Measurements from ENCODE around the gene BIRC2. TPM values are rescaled to one million over a fixed set of nuclear protein-coding genes. Genes with fewer than 3 reads are reported as not detected.

BIRC2 gene
- total RNA-seq, 2 experiments from 2014 or later = 107 to 109 TPM

DNA sequence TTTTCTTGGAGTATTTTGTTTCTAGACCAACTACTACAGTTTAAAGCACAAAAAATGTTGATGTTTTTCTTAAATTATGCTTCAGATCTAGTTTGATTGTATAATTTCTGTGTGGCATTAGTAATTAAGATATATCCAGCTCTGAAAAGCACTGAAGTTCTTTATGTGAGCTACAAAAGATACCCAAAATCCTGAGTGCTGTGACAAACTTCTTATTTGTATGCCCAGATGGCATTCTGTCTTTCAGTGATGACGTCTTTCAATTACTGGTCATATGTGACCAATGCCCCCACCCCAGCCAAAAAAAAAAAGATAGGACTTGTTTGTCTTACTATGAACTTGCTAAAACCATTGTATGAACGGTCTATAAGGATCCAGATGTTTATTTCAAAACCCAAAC lies 51.3 kb downstream of the BIRC2 start:
- DNase-seq (no peak), ATAC-seq (ENCODE audit: poor library complexity) (no peak)
- no peaks in the 10 kb centered on the region for H3K27me3 Mint-ChIP-seq
- H3K36me3 ChIP-seq (ENCODE audit: insufficient read depth, low read length) = peaks cover 73% of the 10 kb centered on the region
- ChIA-PET CTCF (interaction anchor here (1.5 to 4.2 kb wide), 3 partner anchors 9 to 104 kb away, joined by 5 to 14 read pairs (median 5); no protein-coding TSS in a partner anchor), POLR2A (interaction anchor here (1.0 to 4.3 kb wide), 3 partner anchors 8 to 54 kb away, joined by 3 to 25 read pairs (median 4); partner anchors contain the start of gene TMEM123)
- intact Hi-C loops (cut with DNase I, micrococcal nuclease) = no loop called here
- H3K4me1 ChIP-seq (ENCODE audit: insufficient read depth, low read length) = peaks cover 8% of the 10 kb centered on the region
- no peaks in the 10 kb centered on the region for H3K27me3 ChIP-seq (ENCODE audit: control insufficient read depth in 1 of 2, insufficient read depth in 2 of 2, low read length in 2 of 2)
- no peak overlapping the region for H3K4me3 Mint-ChIP-seq
- H3K27ac Mint-ChIP-seq = peak overlapping the region; percentile 44
- H3K4me1 Mint-ChIP-seq (ENCODE audit: low read depth) = peaks cover 66% of the 10 kb centered on the region
- peaks cover 0 to 4% of the 10 kb centered on the region in 2 experiments for H3K9me3 ChIP-seq (ENCODE audit: control insufficient read depth in 1 of 2, insufficient read depth in 1 of 2, low read length in 2 of 2)
- TF ChIP-seq, protein P1, sequence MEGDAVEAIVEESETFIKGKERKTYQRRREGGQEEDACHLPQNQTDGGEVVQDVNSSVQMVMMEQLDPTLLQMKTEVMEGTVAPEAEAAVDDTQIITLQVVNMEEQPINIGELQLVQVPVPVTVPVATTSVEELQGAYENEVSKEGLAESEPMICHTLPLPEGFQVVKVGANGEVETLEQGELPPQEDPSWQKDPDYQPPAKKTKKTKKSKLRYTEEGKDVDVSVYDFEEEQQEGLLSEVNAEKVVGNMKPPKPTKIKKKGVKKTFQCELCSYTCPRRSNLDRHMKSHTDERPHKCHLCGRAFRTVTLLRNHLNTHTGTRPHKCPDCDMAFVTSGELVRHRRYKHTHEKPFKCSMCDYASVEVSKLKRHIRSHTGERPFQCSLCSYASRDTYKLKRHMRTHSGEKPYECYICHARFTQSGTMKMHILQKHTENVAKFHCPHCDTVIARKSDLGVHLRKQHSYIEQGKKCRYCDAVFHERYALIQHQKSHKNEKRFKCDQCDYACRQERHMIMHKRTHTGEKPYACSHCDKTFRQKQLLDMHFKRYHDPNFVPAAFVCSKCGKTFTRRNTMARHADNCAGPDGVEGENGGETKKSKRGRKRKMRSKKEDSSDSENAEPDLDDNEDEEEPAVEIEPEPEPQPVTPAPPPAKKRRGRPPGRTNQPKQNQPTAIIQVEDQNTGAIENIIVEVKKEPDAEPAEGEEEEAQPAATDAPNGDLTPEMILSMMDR (IDR thresholded peaks at IDR 0.05) = no peak
- peaks cover 91% of the 10 kb centered on the region for H3K36me3 Mint-ChIP-seq (ENCODE audit: low read depth)
- no peak overlapping the region for H3K4me3 ChIP-seq (ENCODE audit: low read length)
- no peak overlapping the region for H3K27ac ChIP-seq (ENCODE audit: low read depth in 1 of 2, low read length in 2 of 2)
- no peaks in the 10 kb centered on the region for H3K9me3 Mint-ChIP-seq

DNA sequence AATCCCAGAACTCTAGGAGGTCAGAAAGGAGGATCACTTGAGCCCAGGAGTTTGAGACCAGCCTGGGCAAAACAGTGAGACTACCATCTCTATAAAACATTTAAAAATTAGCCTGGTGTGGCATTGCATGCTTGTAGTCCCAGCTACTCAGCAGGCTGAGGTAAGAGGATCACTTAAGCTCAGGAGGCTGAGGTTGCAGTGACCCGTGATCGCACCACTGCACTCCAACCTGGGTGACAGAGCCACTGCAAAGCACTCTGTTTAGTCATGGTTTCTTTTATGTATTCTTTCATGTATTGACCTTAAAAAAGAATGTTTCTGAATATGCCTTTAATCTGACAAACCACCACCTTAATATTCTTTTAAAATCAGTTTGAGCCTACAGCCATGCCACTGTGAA lies 52.2 kb downstream of the BIRC2 start:
- Histone ChIP-seq H3K4me1 (ENCODE audit: insufficient read depth, low read length) (peaks cover 13% of the 10 kb centered on the region), H3K27me3 (ENCODE audit: control insufficient read depth in 1 of 2, insufficient read depth in 2 of 2, low read length in 2 of 2) (no peaks in the 10 kb centered on the region), H3K9me3 (ENCODE audit: control insufficient read depth in 1 of 2, insufficient read depth in 1 of 2, low read length in 2 of 2) (peaks cover 0 to 4% of the 10 kb centered on the region in 2 experiments), H3K36me3 (ENCODE audit: insufficient read depth, low read length) (peaks cover 71% of the 10 kb centered on the region), H3K27ac (ENCODE audit: low read depth in 1 of 2, low read length in 2 of 2) (no peak overlapping the region), H3K4me3 (ENCODE audit: low read length) (no peak overlapping the region)
- no peaks in the 10 kb centered on the region for H3K9me3 Mint-ChIP-seq
- peaks cover 66% of the 10 kb centered on the region for H3K4me1 Mint-ChIP-seq (ENCODE audit: low read depth)
- no peak overlapping the region for H3K4me3 Mint-ChIP-seq
- CTCF ChIA-PET = interaction anchor here (1.1 to 1.9 kb wide), 4 partner anchors 8 to 105 kb away, joined by 3 to 5 read pairs (median 4); no protein-coding TSS in a partner anchor
- no peak for ATAC-seq (ENCODE audit: poor library complexity)
- intact Hi-C loops (cut with DNase I, micrococcal nuclease) = no loop called here
- H3K27ac Mint-ChIP-seq = no peak overlapping the region
- H3K36me3 Mint-ChIP-seq (ENCODE audit: low read depth) = peaks cover 91% of the 10 kb centered on the region
- POLR2A ChIA-PET = interaction anchor here (1.0 to 4.3 kb wide), 2 partner anchors 9 to 53 kb away, joined by 4 to 25 read pairs; partner anchors contain the start of gene TMEM123
- TF ChIP-seq, protein P1 (IDR thresholded peaks at IDR 0.05) = no peak
- no peaks in the 10 kb centered on the region for H3K27me3 Mint-ChIP-seq
- DNase-seq = no peak

DNA sequence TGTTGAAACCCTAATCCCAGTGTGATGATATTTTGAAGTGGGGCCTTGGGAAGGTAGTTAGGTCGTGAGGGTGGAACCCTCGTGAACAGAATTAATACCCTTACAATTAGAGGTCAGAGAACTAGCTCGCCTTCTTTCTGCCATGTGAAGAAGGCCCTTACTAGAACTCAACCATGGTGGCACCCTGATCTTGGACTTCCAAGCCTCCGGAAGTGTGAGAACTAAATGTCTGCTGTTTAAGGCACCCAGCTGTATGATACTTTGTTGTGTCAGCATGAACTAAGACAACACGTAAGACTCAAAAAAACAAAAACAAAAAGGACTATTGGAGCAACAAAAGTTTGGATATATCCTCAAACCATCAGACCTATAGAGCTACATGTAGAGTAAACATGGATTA lies 53.6 kb downstream of the BIRC2 start:
- H3K4me3 ChIP-seq (ENCODE audit: low read length) = no peak overlapping the region
- TF ChIP-seq, protein P1 (IDR thresholded peaks at IDR 0.05) = no peak
- no peaks in the 10 kb centered on the region for H3K9me3 Mint-ChIP-seq
- peaks cover 85% of the 10 kb centered on the region for H3K36me3 Mint-ChIP-seq (ENCODE audit: low read depth)
- ATAC-seq (ENCODE audit: poor library complexity) = no peak
- no peaks in the 10 kb centered on the region for H3K27me3 Mint-ChIP-seq
- peaks cover 0 to 4% of the 10 kb centered on the region in 2 experiments for H3K9me3 ChIP-seq (ENCODE audit: control insufficient read depth in 1 of 2, insufficient read depth in 1 of 2, low read length in 2 of 2)
- DNase-seq = no peak
- ChIA-PET CTCF (interaction anchor here (0.8 to 1.3 kb wide), 3 partner anchors 9 to 108 kb away, joined by 3 read pairs; no protein-coding TSS in a partner anchor), POLR2A (interaction anchor here (0.9 to 1.4 kb wide), 3 partner anchors 8 to 51 kb away, joined by 3 to 9 read pairs (median 4); no protein-coding TSS in a partner anchor)
- H3K4me1 Mint-ChIP-seq (ENCODE audit: low read depth) = peaks cover 69% of the 10 kb centered on the region
- H3K27ac Mint-ChIP-seq = peak overlapping the region; percentile 55
- H3K27ac ChIP-seq (ENCODE audit: low read depth in 1 of 2, low read length in 2 of 2) = no peak overlapping the region
- peaks cover 20% of the 10 kb centered on the region for H3K4me1 ChIP-seq (ENCODE audit: insufficient read depth, low read length)
- H3K36me3 ChIP-seq (ENCODE audit: insufficient read depth, low read length) = peaks cover 63% of the 10 kb centered on the region
- no peak overlapping the region for H3K4me3 Mint-ChIP-seq
- intact Hi-C loops (cut with DNase I, micrococcal nuclease) = no loop called here
- no peaks in the 10 kb centered on the region for H3K27me3 ChIP-seq (ENCODE audit: control insufficient read depth in 1 of 2, insufficient read depth in 2 of 2, low read length in 2 of 2)
